ENCODE data around the gene NUBP2. TPM values are rescaled to one million over a fixed set of nuclear protein-coding genes. Genes with fewer than 3 reads are reported as not detected.

Gene NUBP2
- polyA plus RNA-seq, 1 of the 3 experiments (the other 2 are of a cell fraction) = 73.2 TPM

- Histone ChIP-seq H3K27me3 (ENCODE audit: insufficient read depth) (no peaks in the 10 kb centered on the region), H3K9me3 (no peaks in the 10 kb centered on the region), H2AFZ (ENCODE audit: low read depth) (no peak overlapping the region), H3K4me1 (ENCODE audit: control insufficient read depth in 1 of 2, insufficient read depth in 2 of 2, low read depth in 1 of 2, low read length in 1 of 2) (peaks cover 0 to 18% of the 10 kb centered on the region in 2 experiments; a peak in 3 of 4 replicates), H3K9ac (0 out of 2 replicates have a peak overlapping the region, but pooled peaks have one; percentile 74), H3K9me2 (no peaks in the 10 kb centered on the region), H3K4me2 (peak overlapping the region; percentile 96), H3K4me3 (ENCODE audit: low read depth in 2 of 2, low read length in 1 of 2) (peak overlapping the region; percentile 95 to 99; a peak in 3 of 4 replicates), H3K79me2 (ENCODE audit: insufficient read depth) (peaks cover 61% of the 10 kb centered on the region), H3F3A (replicated peaks; ENCODE audit: insufficient read depth) (no peaks in the 10 kb centered on the region), H4K20me1 (ENCODE audit: insufficient read depth) (no peaks in the 10 kb centered on the region), H3K27ac (ENCODE audit: low read depth in 2 of 2, low read length in 1 of 2) (no peak overlapping the region), H3K36me3 (replicated peaks in 1 of 2; ENCODE audit: control insufficient read depth in 1 of 2, insufficient read depth in 2 of 2, low read length in 1 of 2) (peaks cover 16 to 27% of the 10 kb centered on the region in 2 experiments)
- no peak for DNase-seq
- POLR2A ChIA-PET = no interaction called here
- CTCF ChIA-PET = interaction anchor here (1.9 kb wide), 1 partner anchor 101 kb away, joined by 4 read pairs; no protein-coding TSS in a partner anchor
- 73% methylated on average over 11 of the region's 11 CpGs for WGBS (ENCODE audit: low lambda C conversion rate)
- TF ChIP-seq, protein P1, sequence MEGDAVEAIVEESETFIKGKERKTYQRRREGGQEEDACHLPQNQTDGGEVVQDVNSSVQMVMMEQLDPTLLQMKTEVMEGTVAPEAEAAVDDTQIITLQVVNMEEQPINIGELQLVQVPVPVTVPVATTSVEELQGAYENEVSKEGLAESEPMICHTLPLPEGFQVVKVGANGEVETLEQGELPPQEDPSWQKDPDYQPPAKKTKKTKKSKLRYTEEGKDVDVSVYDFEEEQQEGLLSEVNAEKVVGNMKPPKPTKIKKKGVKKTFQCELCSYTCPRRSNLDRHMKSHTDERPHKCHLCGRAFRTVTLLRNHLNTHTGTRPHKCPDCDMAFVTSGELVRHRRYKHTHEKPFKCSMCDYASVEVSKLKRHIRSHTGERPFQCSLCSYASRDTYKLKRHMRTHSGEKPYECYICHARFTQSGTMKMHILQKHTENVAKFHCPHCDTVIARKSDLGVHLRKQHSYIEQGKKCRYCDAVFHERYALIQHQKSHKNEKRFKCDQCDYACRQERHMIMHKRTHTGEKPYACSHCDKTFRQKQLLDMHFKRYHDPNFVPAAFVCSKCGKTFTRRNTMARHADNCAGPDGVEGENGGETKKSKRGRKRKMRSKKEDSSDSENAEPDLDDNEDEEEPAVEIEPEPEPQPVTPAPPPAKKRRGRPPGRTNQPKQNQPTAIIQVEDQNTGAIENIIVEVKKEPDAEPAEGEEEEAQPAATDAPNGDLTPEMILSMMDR (IDR thresholded peaks at IDR 0.05) = no peak
- TF ChIP-seq RCOR1 (IDR thresholded peaks at IDR 0.05; ENCODE audit: low read length) = no peak
- no peak for TF ChIP-seq FOSL2 (IDR thresholded peaks at IDR 0.05; ENCODE audit: borderline replicate concordance, low read depth)
- TF ChIP-seq NRF1 (IDR thresholded peaks at IDR 0.05; ENCODE audit: low read depth, low read length) = no peak
- no peak for TF ChIP-seq RAD21 (IDR thresholded peaks at IDR 0.05; ENCODE audit: low read length)
- no peak for TF ChIP-seq TCF12 (IDR thresholded peaks at IDR 0.05)
- no peak for TF ChIP-seq SMC3 (IDR thresholded peaks at IDR 0.05; ENCODE audit: low read depth, low read length)
- TF ChIP-seq, protein P2, sequence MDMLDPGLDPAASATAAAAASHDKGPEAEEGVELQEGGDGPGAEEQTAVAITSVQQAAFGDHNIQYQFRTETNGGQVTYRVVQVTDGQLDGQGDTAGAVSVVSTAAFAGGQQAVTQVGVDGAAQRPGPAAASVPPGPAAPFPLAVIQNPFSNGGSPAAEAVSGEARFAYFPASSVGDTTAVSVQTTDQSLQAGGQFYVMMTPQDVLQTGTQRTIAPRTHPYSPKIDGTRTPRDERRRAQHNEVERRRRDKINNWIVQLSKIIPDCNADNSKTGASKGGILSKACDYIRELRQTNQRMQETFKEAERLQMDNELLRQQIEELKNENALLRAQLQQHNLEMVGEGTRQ (IDR thresholded peaks at IDR 0.05; ENCODE audit: borderline replicate concordance, low read depth, low read length) = no peak
- TF ChIP-seq, protein P3, sequence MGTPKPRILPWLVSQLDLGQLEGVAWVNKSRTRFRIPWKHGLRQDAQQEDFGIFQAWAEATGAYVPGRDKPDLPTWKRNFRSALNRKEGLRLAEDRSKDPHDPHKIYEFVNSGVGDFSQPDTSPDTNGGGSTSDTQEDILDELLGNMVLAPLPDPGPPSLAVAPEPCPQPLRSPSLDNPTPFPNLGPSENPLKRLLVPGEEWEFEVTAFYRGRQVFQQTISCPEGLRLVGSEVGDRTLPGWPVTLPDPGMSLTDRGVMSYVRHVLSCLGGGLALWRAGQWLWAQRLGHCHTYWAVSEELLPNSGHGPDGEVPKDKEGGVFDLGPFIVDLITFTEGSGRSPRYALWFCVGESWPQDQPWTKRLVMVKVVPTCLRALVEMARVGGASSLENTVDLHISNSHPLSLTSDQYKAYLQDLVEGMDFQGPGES (IDR thresholded peaks at IDR 0.05; ENCODE audit: low read depth, low read length) = no peak
- TF ChIP-seq CHD2 (IDR thresholded peaks at IDR 0.05; ENCODE audit: low read length, partially characterized antibody) = no peak
- TF ChIP-seq TAF1 (IDR thresholded peaks at IDR 0.05; ENCODE audit: borderline replicate concordance, low read depth, low read length) = no peak
- no peak for TF ChIP-seq GABPA (IDR thresholded peaks at IDR 0.05; ENCODE audit: low read depth)
- no peak for TF ChIP-seq MEF2A (IDR thresholded peaks at IDR 0.05; ENCODE audit: borderline replicate concordance, low read depth)
- no peak for TF ChIP-seq FOXJ3 (CRISPR knock-in tag; IDR thresholded peaks at IDR 0.05)
- TF ChIP-seq FOXM1 (IDR thresholded peaks at IDR 0.05; ENCODE audit: low read depth) = no peak
- TF ChIP-seq REST (IDR thresholded peaks at IDR 0.05; ENCODE audit: low read depth, low read length) = no peak
- TF ChIP-seq YY1 (IDR thresholded peaks at IDR 0.05; ENCODE audit: low read depth) = no peak
- no peak for TF ChIP-seq EP300 (IDR thresholded peaks at IDR 0.05; ENCODE audit: borderline replicate concordance in 1 of 2, low read depth in 1 of 2, low read length in 1 of 2)
- no peak for TF ChIP-seq POLR2AphosphoS5 (IDR thresholded peaks at IDR 0.05; ENCODE audit: low read depth, low read length)
Measured at GRCh38 chr16:1828645-1829410, 46.1 kb downstream of the NUBP2 start.

Measured in SK-N-SH (cell line).